ENCODE measurements around the gene AGO3. TPM values are rescaled to one million over a fixed set of nuclear protein-coding genes. Genes with fewer than 3 reads are reported as not detected.

Gene AGO3
- total and polyA plus RNA-seq, 4 donors: 3.0 to 19.5 (median 7.1) TPM

- TF ChIP-seq GABPA (IDR thresholded peaks at IDR 0.05 in 1 of 2, conservative IDR thresholded peaks at IDR 0.05 in 1 of 2) (no peak), TAF1 (conservative IDR thresholded peaks at IDR 0.05) (no peak), RXRA (IDR thresholded peaks at IDR 0.05) (no peak), SP1 (IDR thresholded peaks at IDR 0.05) (no peak), MAX (IDR thresholded peaks at IDR 0.05) (no peak), FOXA2 (IDR thresholded peaks at IDR 0.05) (no peak), REST (IDR thresholded peaks at IDR 0.05) (no peak)
- Histone ChIP-seq H3K9me3 (ENCODE audit: control insufficient read depth in 4 of 4, low read length in 3 of 4) (no peaks in the 10 kb centered on the region), H3K9ac (ENCODE audit: low read depth in 1 of 2, low read length in 2 of 2) (no peak overlapping the region), H3K27me3 (ENCODE audit: control insufficient read depth in 4 of 4, insufficient read depth in 4 of 4, low read length in 3 of 4) (no peaks in the 10 kb centered on the region), H3K4me3 (ENCODE audit: low read depth in 1 of 3, low read length in 3 of 3) (no peak overlapping the region), H3K27ac (ENCODE audit: low read depth in 1 of 2, low read length in 2 of 2) (no peak overlapping the region), H3K4me1 (ENCODE audit: control insufficient read depth in 4 of 4, insufficient read depth in 4 of 4, low read length in 3 of 4) (no peaks in the 10 kb centered on the region), H3K36me3 (ENCODE audit: control insufficient read depth in 4 of 4, insufficient read depth in 3 of 4, low read depth in 1 of 4, low read length in 3 of 4) (no peaks in the 10 kb centered on the region)
- no peak for DNase-seq (ENCODE audit: low spot score)
- WGBS: 88% methylated on average over 11 of the region's 11 CpGs
Observed at GRCh38 chr1:36109041-36109679, 178.3 kb downstream of the AGO3 start.

GRCh38 chr1:36111151-36111550 is 180.2 kb downstream of the AGO3 start:
- Histone ChIP-seq H3K4me1 (ENCODE audit: control insufficient read depth in 4 of 4, insufficient read depth in 4 of 4, low read length in 3 of 4) (no peaks in the 10 kb centered on the region), H3K9ac (ENCODE audit: low read depth in 1 of 2, low read length in 2 of 2) (no peak overlapping the region), H3K27ac (ENCODE audit: low read depth in 1 of 2, low read length in 2 of 2) (no peak overlapping the region), H3K27me3 (ENCODE audit: control insufficient read depth in 4 of 4, insufficient read depth in 4 of 4, low read length in 3 of 4) (no peaks in the 10 kb centered on the region), H3K36me3 (ENCODE audit: control insufficient read depth in 4 of 4, insufficient read depth in 3 of 4, low read depth in 1 of 4, low read length in 3 of 4) (no peaks in the 10 kb centered on the region), H3K9me3 (ENCODE audit: control insufficient read depth in 4 of 4, low read length in 3 of 4) (no peaks in the 10 kb centered on the region), H3K4me3 (ENCODE audit: low read depth in 1 of 3, low read length in 3 of 3) (no peak overlapping the region)
- TF ChIP-seq FOXA1 (IDR thresholded peaks at IDR 0.05) (no peak), SP1 (IDR thresholded peaks at IDR 0.05) (no peak), GABPA (IDR thresholded peaks at IDR 0.05 in 1 of 2, conservative IDR thresholded peaks at IDR 0.05 in 1 of 2) (no peak), YY1 (IDR thresholded peaks at IDR 0.05) (no peak), HNF4A (conservative IDR thresholded peaks at IDR 0.05) (no peak), HNF4G (IDR thresholded peaks at IDR 0.05) (no peak), FOXA2 (IDR thresholded peaks at IDR 0.05) (no peak), REST (IDR thresholded peaks at IDR 0.05) (no peak), TAF1 (conservative IDR thresholded peaks at IDR 0.05) (no peak), CTCF (IDR thresholded peaks at IDR 0.05; ENCODE audit: low read depth, low read length, missing input control) (no peak), RXRA (IDR thresholded peaks at IDR 0.05) (no peak), EGR1 (IDR thresholded peaks at IDR 0.05; ENCODE audit: low read depth in 2 of 2) (no peak), RAD21 (IDR thresholded peaks at IDR 0.05) (no peak), JUND (IDR thresholded peaks at IDR 0.05) (no peak)
- TF ChIP-seq, protein P1, sequence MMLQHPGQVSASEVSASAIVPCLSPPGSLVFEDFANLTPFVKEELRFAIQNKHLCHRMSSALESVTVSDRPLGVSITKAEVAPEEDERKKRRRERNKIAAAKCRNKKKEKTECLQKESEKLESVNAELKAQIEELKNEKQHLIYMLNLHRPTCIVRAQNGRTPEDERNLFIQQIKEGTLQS (IDR thresholded peaks at IDR 0.05): no peak
- 75% methylated on average over 4 of the region's 4 CpGs for WGBS
- no peak for DNase-seq (ENCODE audit: low spot score)

Measured in liver (tissue), 9 donors.